Loucy (cell line): ENCODE measurements around the gene ZNF681.

Source experiments
- H2AFZ ChIP-seq: fragments of 200-600 bp; sonication (generic); 2 replicates; pipeline ENCODE4 v1.6.0; 2016; ENCODE audit warnings: antibody characterized with exemption, mild to moderate bottlenecking, low read length, moderate library complexity
- H3F3A ChIP-seq: fragments of 200-600 bp; 2 replicates; pipeline ENCODE4 v1.6.0; 2016; ENCODE audit warnings: antibody characterized with exemption, low read depth, mild to moderate bottlenecking
- H3K27me3 ChIP-seq: fragments of 200-600 bp; sonication (generic); 2 replicates; pipeline ENCODE4 v1.6.1; 2014; ENCODE audit warnings: low read length, mild to moderate bottlenecking; ENCODE audit not compliant: insufficient read depth, poor library complexity, severe bottlenecking
- H3K36me3 ChIP-seq: fragments of 200-600 bp; sonication (generic); 2 replicates; pipeline ENCODE4 v1.6.1; 2016; ENCODE audit warnings: low read length; ENCODE audit not compliant: insufficient read depth
- H3K4me1 ChIP-seq: fragments of 200-600 bp; sonication (generic); 2 replicates; pipeline ENCODE4 v1.5.1; 2014; ENCODE audit warnings: low read length, mild to moderate bottlenecking; ENCODE audit not compliant: insufficient read depth, poor library complexity, severe bottlenecking
- H3K4me2 ChIP-seq: fragments of 200-600 bp; sonication (generic); 2 replicates; pipeline ENCODE4 v1.6.0; 2014; ENCODE audit warnings: antibody characterized with exemption, low read length, low read depth, mild to moderate bottlenecking; ENCODE audit not compliant: poor library complexity, severe bottlenecking
- H3K4me3 ChIP-seq: fragments of 200-600 bp; sonication (generic); 2 replicates; pipeline ENCODE4 v1.5.1; 2014; ENCODE audit warnings: low read length, mild to moderate bottlenecking, mixed read lengths; ENCODE audit not compliant: poor library complexity, severe bottlenecking
- H3K79me2 ChIP-seq: fragments of 200-600 bp; sonication (generic); 2 replicates; pipeline ENCODE4 v1.6.1; 2014; ENCODE audit warnings: low read length; ENCODE audit not compliant: insufficient read depth
- H3K9ac ChIP-seq: fragments of 200-600 bp; sonication (generic); 2 replicates; pipeline ENCODE4 v1.6.0; 2014; ENCODE audit warnings: mild to moderate bottlenecking, low read depth, low read length, moderate library complexity; ENCODE audit not compliant: poor library complexity, severe bottlenecking
- H3K9me2 ChIP-seq: fragments of 200-600 bp; sonication (generic); replicated peaks from 2 replicates; pipeline ENCODE4 v1.6.1; 2016; ENCODE audit warnings: low read depth, low read length, mixed read lengths
- H3K9me3 ChIP-seq: fragments of 200-600 bp; sonication (generic); 2 replicates; pipeline ENCODE4 v1.6.1; 2014; ENCODE audit warnings: mild to moderate bottlenecking, antibody characterized with exemption, low read length, low read depth; ENCODE audit not compliant: insufficient read depth
- H4K20me1 ChIP-seq: fragments of 200-600 bp; sonication (generic); 2 replicates; pipeline ENCODE4 v1.6.0; 2014; ENCODE audit warnings: antibody characterized with exemption, low read length, mild to moderate bottlenecking; ENCODE audit not compliant: insufficient read depth, poor library complexity, severe bottlenecking
- EZH2phosphoT487 ChIP-seq: fragments of 200-600 bp; IDR thresholded peaks from 2 replicates; pipeline ENCODE4 v1.6.1; 2018; ENCODE audit warnings: antibody characterized with exemption, mild to moderate bottlenecking, moderate library complexity, borderline replicate concordance
- TF ChIP-seq, protein P1 (sequence below): fragments of 200-600 bp; sonication (generic); conservative IDR thresholded peaks from 2 replicates; pipeline ENCODE4 v1.5.1; 2014; ENCODE audit warnings: mild to moderate bottlenecking, antibody characterized with exemption, low read length

Gene ZNF681

DNA sequence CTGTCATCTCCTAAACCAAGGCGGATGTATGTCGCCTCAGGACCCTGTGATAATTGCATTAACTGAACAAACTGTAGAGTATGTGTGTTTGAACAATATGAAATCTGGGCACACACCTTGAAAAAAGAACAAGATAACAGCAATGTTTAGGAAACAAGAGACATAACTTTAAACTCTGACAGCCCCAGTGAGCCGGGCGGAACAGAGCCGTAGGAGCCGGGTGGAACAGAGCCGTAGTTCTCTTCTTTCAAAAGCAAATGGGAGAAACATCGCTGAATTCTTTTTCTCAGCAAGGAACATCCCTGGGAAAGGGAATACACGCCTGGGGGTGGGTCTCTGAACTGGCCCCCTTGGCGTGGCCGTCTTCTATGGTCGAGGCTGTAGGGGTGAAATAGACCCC lies 39.9 kb downstream of the ZNF681 start:
- no peaks in the 10 kb centered on the region for H4K20me1 ChIP-seq
- no peaks in the 10 kb centered on the region for H3K79me2 ChIP-seq
- no peaks in the 10 kb centered on the region for H3K9me3 ChIP-seq
- no peak overlapping the region for H3K4me2 ChIP-seq
- no peaks in the 10 kb centered on the region for H3K36me3 ChIP-seq
- H3K9ac ChIP-seq, result no peak overlapping the region
- H2AFZ ChIP-seq, result no peak overlapping the region
- TF ChIP-seq, protein P1, sequence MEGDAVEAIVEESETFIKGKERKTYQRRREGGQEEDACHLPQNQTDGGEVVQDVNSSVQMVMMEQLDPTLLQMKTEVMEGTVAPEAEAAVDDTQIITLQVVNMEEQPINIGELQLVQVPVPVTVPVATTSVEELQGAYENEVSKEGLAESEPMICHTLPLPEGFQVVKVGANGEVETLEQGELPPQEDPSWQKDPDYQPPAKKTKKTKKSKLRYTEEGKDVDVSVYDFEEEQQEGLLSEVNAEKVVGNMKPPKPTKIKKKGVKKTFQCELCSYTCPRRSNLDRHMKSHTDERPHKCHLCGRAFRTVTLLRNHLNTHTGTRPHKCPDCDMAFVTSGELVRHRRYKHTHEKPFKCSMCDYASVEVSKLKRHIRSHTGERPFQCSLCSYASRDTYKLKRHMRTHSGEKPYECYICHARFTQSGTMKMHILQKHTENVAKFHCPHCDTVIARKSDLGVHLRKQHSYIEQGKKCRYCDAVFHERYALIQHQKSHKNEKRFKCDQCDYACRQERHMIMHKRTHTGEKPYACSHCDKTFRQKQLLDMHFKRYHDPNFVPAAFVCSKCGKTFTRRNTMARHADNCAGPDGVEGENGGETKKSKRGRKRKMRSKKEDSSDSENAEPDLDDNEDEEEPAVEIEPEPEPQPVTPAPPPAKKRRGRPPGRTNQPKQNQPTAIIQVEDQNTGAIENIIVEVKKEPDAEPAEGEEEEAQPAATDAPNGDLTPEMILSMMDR, result no peak
- no peak for TF ChIP-seq EZH2phosphoT487
- no peaks in the 10 kb centered on the region for H3F3A ChIP-seq
- no peaks in the 10 kb centered on the region for H3K4me1 ChIP-seq
- H3K9me2 ChIP-seq, result no peaks in the 10 kb centered on the region
- no peak overlapping the region for H3K4me3 ChIP-seq
- no peaks in the 10 kb centered on the region for H3K27me3 ChIP-seq

DNA sequence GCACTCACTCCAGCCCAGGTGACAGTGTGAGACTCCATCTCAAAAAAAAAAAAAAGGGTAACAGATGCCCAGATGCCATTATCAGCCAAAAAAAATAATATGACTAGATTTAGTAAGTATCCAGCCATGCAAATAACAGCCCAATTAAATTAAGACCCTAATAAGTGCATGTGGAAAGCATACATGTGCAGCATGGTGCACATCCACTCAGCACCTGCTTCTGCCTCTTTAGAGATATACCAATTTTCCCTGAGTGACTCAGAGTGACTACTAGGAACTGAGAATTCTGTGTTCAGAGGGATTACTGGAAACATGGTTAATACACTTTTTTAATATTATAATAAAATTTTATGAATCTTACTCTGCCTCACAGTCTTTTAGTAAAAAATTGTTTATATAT lies 41.9 kb downstream of the ZNF681 start:
- Histone ChIP-seq H3K27me3 (no peaks in the 10 kb centered on the region), H3K4me2 (no peak overlapping the region), H3K9ac (no peak overlapping the region), H2AFZ (no peak overlapping the region), H3K36me3 (no peaks in the 10 kb centered on the region), H4K20me1 (no peaks in the 10 kb centered on the region), H3K9me3 (no peaks in the 10 kb centered on the region), H3K79me2 (no peaks in the 10 kb centered on the region), H3K4me3 (no peak overlapping the region), H3K9me2 (no peaks in the 10 kb centered on the region), H3K4me1 (no peaks in the 10 kb centered on the region), H3F3A (no peaks in the 10 kb centered on the region)
- TF ChIP-seq, protein P1, result no peak
- no peak for TF ChIP-seq EZH2phosphoT487

DNA sequence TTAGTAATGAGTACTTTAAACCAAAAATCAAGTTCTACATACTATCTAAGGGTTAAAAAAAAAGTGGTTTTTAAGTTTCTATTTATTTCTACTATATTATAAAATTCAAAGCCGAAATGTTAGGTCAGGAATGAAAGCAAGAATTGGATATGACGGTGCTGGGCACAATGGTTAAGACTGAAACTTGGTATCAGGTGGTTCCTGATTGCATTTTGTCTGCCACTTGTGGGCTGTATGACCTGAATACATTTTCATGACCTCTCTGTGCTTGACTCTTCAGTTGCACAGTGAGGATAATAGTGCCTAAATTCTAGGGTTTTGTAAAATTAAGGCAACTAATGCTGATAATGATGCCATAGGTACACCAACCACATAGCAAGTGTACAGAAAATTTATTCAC lies 49.3 kb downstream of the ZNF681 start:
- Histone ChIP-seq H3K27me3 (no peaks in the 10 kb centered on the region), H3K4me1 (no peaks in the 10 kb centered on the region), H3K36me3 (no peaks in the 10 kb centered on the region), H3K79me2 (no peaks in the 10 kb centered on the region), H3F3A (no peaks in the 10 kb centered on the region), H3K4me3 (no peak overlapping the region), H3K4me2 (no peak overlapping the region), H3K9me2 (no peaks in the 10 kb centered on the region), H4K20me1 (no peaks in the 10 kb centered on the region), H2AFZ (no peak overlapping the region), H3K9ac (no peak overlapping the region), H3K9me3 (peaks cover 3% of the 10 kb centered on the region; the same call in 1 of the 2 replicates)
- TF ChIP-seq, protein P1, result no peak
- TF ChIP-seq EZH2phosphoT487, result no peak
